Neural cell (in vitro differentiated cells): Measurements from ENCODE around the gene ARHGEF40. TPM values are rescaled to one million over a fixed set of nuclear protein-coding genes. Genes with fewer than 3 reads are reported as not detected.

ENCODE experiments used
- H2AFZ ChIP-seq: fragments of 200-600, 300-800 bp; sonication (generic), shearing (Covaris generic); 2 replicates; pipeline ENCODE4 v1.6.0; 2014; ENCODE audit warnings: low read depth, mild to moderate bottlenecking, antibody characterized with exemption, low read length, moderate library complexity
- H3F3A ChIP-seq: fragments of 200-600 bp; shearing (Covaris generic); 2 replicates; pipeline ENCODE4 v1.6.1; 2016; ENCODE audit warnings: mild to moderate bottlenecking, moderate library complexity, mixed read lengths, antibody characterized with exemption, low read length; ENCODE audit not compliant: insufficient read depth, poor library complexity, severe bottlenecking
- H3K27ac ChIP-seq: fragments of 200-600, 300-800 bp; sonication (generic), shearing (Covaris generic); 2 replicates; pipeline ENCODE4 v1.5.1; 2014; ENCODE audit warnings: mild to moderate bottlenecking, low read length, moderate library complexity
- H3K27me3 ChIP-seq: fragments of 300-800, 200-600 bp; sonication (generic), shearing (Covaris generic); 2 replicates; pipeline ENCODE4 v1.6.0; 2014; ENCODE audit warnings: mild to moderate bottlenecking, low read depth, low read length, moderate library complexity; ENCODE audit not compliant: insufficient read depth
- H3K36me3 ChIP-seq: fragments of 300-800, 200-600 bp; sonication (generic), shearing (Covaris generic); 2 replicates; pipeline ENCODE4 v1.5.1; 2014; ENCODE audit warnings: mild to moderate bottlenecking, antibody characterized with exemption, low read length, moderate library complexity; ENCODE audit not compliant: insufficient read depth
- H3K4me2 ChIP-seq: fragments of 300-800, 200-600 bp; sonication (generic), shearing (Covaris generic); 2 replicates; pipeline ENCODE4 v1.6.0; 2014; ENCODE audit warnings: mild to moderate bottlenecking, low read length
- H3K4me3 ChIP-seq: fragments of 300-800, 200-600 bp; sonication (generic), shearing (Covaris generic); 2 replicates; pipeline ENCODE4 v1.5.1; 2014; ENCODE audit warnings: mild to moderate bottlenecking, low read length, moderate library complexity
- H3K79me2 ChIP-seq: fragments of 200-600 bp; shearing (Covaris generic); replicated peaks from 2 replicates; pipeline ENCODE4 v1.6.0; 2014; ENCODE audit warnings: mild to moderate bottlenecking, low read length, moderate library complexity; ENCODE audit not compliant: insufficient read depth
- H3K9ac ChIP-seq: fragments of 300-800, 200-600 bp; sonication (generic), shearing (Covaris generic); 2 replicates; pipeline ENCODE4 v1.6.1; 2016; ENCODE audit warnings: mild to moderate bottlenecking, low read length, mixed read lengths
- H3K9me2 ChIP-seq: fragments of 200-600 bp; shearing (Covaris generic); 2 replicates; pipeline ENCODE4 v1.6.1; 2016; ENCODE audit warnings: mild to moderate bottlenecking, low read length, mixed read lengths; ENCODE audit not compliant: insufficient read depth
- H3K9me3 ChIP-seq: fragments of 200-600, 300-800 bp; sonication (generic), shearing (Covaris generic); 2 replicates; pipeline ENCODE4 v1.6.1; 2016; ENCODE audit warnings: mild to moderate bottlenecking, mixed run types, low read length, moderate library complexity, mixed read lengths
- H4K20me1 ChIP-seq: fragments of 200-600 bp; shearing (Covaris generic); 2 replicates; pipeline ENCODE4 v1.6.1; 2016; ENCODE audit warnings: mild to moderate bottlenecking, mixed run types; ENCODE audit not compliant: insufficient read depth
- CTCF ChIP-seq: fragments of 450-650 bp; IDR thresholded peaks from 2 replicates; pipeline ENCODE4 v1.5.1; 2014; ENCODE audit warnings: antibody characterized with exemption, mild to moderate bottlenecking, moderate library complexity; ENCODE audit not compliant: poor library complexity, severe bottlenecking
- EP300 ChIP-seq: fragments of 450-650 bp; conservative IDR thresholded peaks from 2 replicates; pipeline ENCODE4 v1.6.1; 2014; ENCODE audit warnings: antibody characterized with exemption, mild to moderate bottlenecking, moderate library complexity; ENCODE audit not compliant: poor library complexity, severe bottlenecking
- EZH2 ChIP-seq: fragments of 200-600, 300-800 bp; shearing (Covaris generic), sonication (generic); IDR thresholded peaks from 2 replicates; pipeline ENCODE4 v1.6.1; 2014; ENCODE audit warnings: antibody characterized with exemption, low read length, borderline replicate concordance, mild to moderate bottlenecking; ENCODE audit not compliant: insufficient read depth, poor library complexity, severe bottlenecking
- MXI1 ChIP-seq: fragments of 450-650 bp; conservative IDR thresholded peaks from 2 replicates; pipeline ENCODE4 v1.6.1; 2014; ENCODE audit warnings: antibody characterized with exemption, mild to moderate bottlenecking; ENCODE audit not compliant: poor library complexity, severe bottlenecking
- RAD21 ChIP-seq: fragments of 450-650 bp; conservative IDR thresholded peaks from 2 replicates; pipeline ENCODE4 v1.6.1; 2014; ENCODE audit warnings: antibody characterized with exemption, mild to moderate bottlenecking, moderate library complexity
- REST ChIP-seq: IDR thresholded peaks from 2 replicates; pipeline ENCODE4 v1.6.1; 2012; ENCODE audit warnings: borderline replicate concordance
- SMC3 ChIP-seq: fragments of 450-650 bp; conservative IDR thresholded peaks from 2 replicates; pipeline ENCODE4 v1.6.1; 2014; ENCODE audit warnings: antibody characterized with exemption, mild to moderate bottlenecking, moderate library complexity; ENCODE audit not compliant: poor library complexity
- TAF1 ChIP-seq: IDR thresholded peaks from 2 replicates; pipeline ENCODE4 v1.6.1; 2012; ENCODE audit warnings: low read depth
- polyA plus RNA-seq: library from polyadenylated mRNA; depleted of rRNA; stranded (reverse); fragments of >200 nt; gene quantifications from 2 replicates; pipeline ENCODE4 v1.2.3, GENCODE V29; 2014

The ARHGEF40 gene
- polyA plus RNA-seq, 1 donor from 2014 or later, result 28.9 TPM

GRCh38 chr14:21075719-21076437, 5.8 kb downstream of the ARHGEF40 start:
- Histone ChIP-seq H3K36me3 (peaks cover 5% of the 10 kb centered on the region), H3K27ac (no peak overlapping the region), H3K9ac (no peak overlapping the region), H2AFZ (no peak overlapping the region), H3K4me2 (no peak overlapping the region), H3K27me3 (no peaks in the 10 kb centered on the region), H3K9me3 (no peaks in the 10 kb centered on the region), H3K79me2 (peaks cover 7% of the 10 kb centered on the region), H3K4me3 (no peak overlapping the region), H3F3A (no peaks in the 10 kb centered on the region), H4K20me1 (no peaks in the 10 kb centered on the region), H3K9me2 (no peaks in the 10 kb centered on the region)
- no peak for TF ChIP-seq MXI1
- TF ChIP-seq EZH2, result no peak
- TF ChIP-seq EP300, result no peak
- TF ChIP-seq RAD21, result no peak
- no peak for TF ChIP-seq SMC3
- no peak for TF ChIP-seq TAF1
- no peak for TF ChIP-seq REST
- no peak for TF ChIP-seq CTCF

GRCh38 chr14:21077672-21078071, 7.6 kb downstream of the ARHGEF40 start:
- no peaks in the 10 kb centered on the region for H3K9me3 ChIP-seq
- no peaks in the 10 kb centered on the region for H3K27me3 ChIP-seq
- no peak overlapping the region for H3K4me3 ChIP-seq
- H3F3A ChIP-seq, result no peaks in the 10 kb centered on the region
- H3K9me2 ChIP-seq, result no peaks in the 10 kb centered on the region
- H4K20me1 ChIP-seq, result no peaks in the 10 kb centered on the region
- H3K36me3 ChIP-seq, result peaks cover 5% of the 10 kb centered on the region
- TF ChIP-seq RAD21 (no peak), SMC3 (no peak), EZH2 (no peak), EP300 (no peak), REST (no peak), MXI1 (no peak), TAF1 (no peak)
- H3K79me2 ChIP-seq, result no peaks in the 10 kb centered on the region
- no peak overlapping the region for H3K9ac ChIP-seq
- no peak overlapping the region for H3K27ac ChIP-seq
- no peak overlapping the region for H2AFZ ChIP-seq
- no peak overlapping the region for H3K4me2 ChIP-seq
